Loucy (cell line): ENCODE measurements around the gene SOS1.

Experiments
- EZH2phosphoT487 ChIP-seq: fragments of 200-600 bp; IDR thresholded peaks from 2 replicates; pipeline ENCODE4 v1.6.1; 2018; ENCODE audit warnings: antibody characterized with exemption, mild to moderate bottlenecking, moderate library complexity, borderline replicate concordance
- TF ChIP-seq, protein P1 (sequence below): fragments of 200-600 bp; sonication (generic); conservative IDR thresholded peaks from 2 replicates; pipeline ENCODE4 v1.5.1; 2014; ENCODE audit warnings: mild to moderate bottlenecking, antibody characterized with exemption, low read length

DNA sequence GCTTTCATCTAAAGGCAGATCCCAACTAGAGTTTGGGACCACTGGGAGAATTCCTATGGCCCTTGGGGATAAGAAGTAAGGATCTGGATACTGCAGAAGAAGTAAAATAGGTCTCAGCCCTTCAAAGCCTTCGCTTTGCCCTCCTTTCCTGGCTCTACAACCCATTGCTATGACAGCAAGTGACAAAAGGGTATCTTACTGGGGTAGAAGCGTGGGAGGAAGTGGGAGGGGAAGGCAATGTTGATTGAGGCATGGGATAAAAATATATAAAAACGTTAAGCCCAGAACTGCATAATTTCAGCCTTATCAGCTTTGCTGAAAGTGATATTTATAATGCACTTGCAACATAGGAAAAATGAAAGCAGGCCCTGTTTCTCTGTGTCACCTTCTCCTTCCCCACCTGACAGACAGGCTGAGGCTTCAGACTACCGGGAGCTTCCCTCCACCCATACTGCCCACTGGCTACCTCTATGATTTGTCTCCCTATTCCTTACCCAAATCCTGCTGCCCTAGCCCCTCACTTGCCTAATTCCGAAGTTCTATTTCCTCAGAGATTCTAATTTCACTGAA lies 14.9 kb upstream of the SOS1 start:
- TF ChIP-seq, protein P1, sequence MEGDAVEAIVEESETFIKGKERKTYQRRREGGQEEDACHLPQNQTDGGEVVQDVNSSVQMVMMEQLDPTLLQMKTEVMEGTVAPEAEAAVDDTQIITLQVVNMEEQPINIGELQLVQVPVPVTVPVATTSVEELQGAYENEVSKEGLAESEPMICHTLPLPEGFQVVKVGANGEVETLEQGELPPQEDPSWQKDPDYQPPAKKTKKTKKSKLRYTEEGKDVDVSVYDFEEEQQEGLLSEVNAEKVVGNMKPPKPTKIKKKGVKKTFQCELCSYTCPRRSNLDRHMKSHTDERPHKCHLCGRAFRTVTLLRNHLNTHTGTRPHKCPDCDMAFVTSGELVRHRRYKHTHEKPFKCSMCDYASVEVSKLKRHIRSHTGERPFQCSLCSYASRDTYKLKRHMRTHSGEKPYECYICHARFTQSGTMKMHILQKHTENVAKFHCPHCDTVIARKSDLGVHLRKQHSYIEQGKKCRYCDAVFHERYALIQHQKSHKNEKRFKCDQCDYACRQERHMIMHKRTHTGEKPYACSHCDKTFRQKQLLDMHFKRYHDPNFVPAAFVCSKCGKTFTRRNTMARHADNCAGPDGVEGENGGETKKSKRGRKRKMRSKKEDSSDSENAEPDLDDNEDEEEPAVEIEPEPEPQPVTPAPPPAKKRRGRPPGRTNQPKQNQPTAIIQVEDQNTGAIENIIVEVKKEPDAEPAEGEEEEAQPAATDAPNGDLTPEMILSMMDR = no peak
- TF ChIP-seq EZH2phosphoT487 = no peak
